ENCODE results near the gene LPCAT1.
"Not testable (repeated sequence)": the region's sequence is repeated elsewhere in the genome, so short reads cannot be mapped to it uniquely, and the experiment has no call there.

The LPCAT1 gene

GRCh38 chr5:1561402-1561929, 37.7 kb upstream of the LPCAT1 start:
- in situ Hi-C loops (cut with MboI; ENCODE audit: low sequenced_read_pairs) = no loop called here
- DNase-seq (ENCODE audit: low spot score in 2 of 2) = no peak
- Histone ChIP-seq H3K9me3 (no peaks in the 10 kb centered on the region), H3K4me3 (no peak overlapping the region), H3K27me3 (ENCODE audit: low read depth) (no peaks in the 10 kb centered on the region), H3K4me1 (no peaks in the 10 kb centered on the region), H3K36me3 (replicated peaks) (no peaks in the 10 kb centered on the region)

- H3K4me3 ChIP-seq; in situ Hi-C loops (cut with MboI; ENCODE audit: low sequenced_read_pairs); H3K27me3 ChIP-seq (ENCODE audit: low read depth); H3K4me1 ChIP-seq; H3K9me3 ChIP-seq; H3K36me3 ChIP-seq (replicated peaks); DNase-seq (ENCODE audit: low spot score in 2 of 2): not testable (repeated sequence)
These were observed 36.7 kb upstream of the LPCAT1 start for GRCh38 chr5:1560499-1560898.

GRCh38 chr5:1558944-1559343, 35.2 kb upstream of the LPCAT1 start:
- Histone ChIP-seq H3K4me3 (no peak overlapping the region), H3K36me3 (replicated peaks) (no peaks in the 10 kb centered on the region), H3K9me3 (no peaks in the 10 kb centered on the region), H3K27me3 (ENCODE audit: low read depth) (no peaks in the 10 kb centered on the region), H3K4me1 (no peaks in the 10 kb centered on the region)
- in situ Hi-C loops (cut with MboI; ENCODE audit: low sequenced_read_pairs) = no loop called here
- no peak for DNase-seq (ENCODE audit: low spot score in 2 of 2)

- in situ Hi-C loops (cut with MboI; ENCODE audit: low sequenced_read_pairs) = no loop called here
- H3K36me3 ChIP-seq (replicated peaks) = no peaks in the 10 kb centered on the region
- no peak for DNase-seq (ENCODE audit: low spot score in 2 of 2)
- no peak overlapping the region for H3K4me3 ChIP-seq
- H3K9me3 ChIP-seq = no peaks in the 10 kb centered on the region
- H3K4me1 ChIP-seq = no peaks in the 10 kb centered on the region
- H3K27me3 ChIP-seq (ENCODE audit: low read depth) = no peaks in the 10 kb centered on the region
These were observed 33.5 kb upstream of the LPCAT1 start for GRCh38 chr5:1557114-1557873.

GRCh38 chr5:1555808-1556731, 32.3 kb upstream of the LPCAT1 start:
- H3K4me1 ChIP-seq = no peaks in the 10 kb centered on the region
- in situ Hi-C loops (cut with MboI; ENCODE audit: low sequenced_read_pairs) = no loop called here
- no peaks in the 10 kb centered on the region for H3K27me3 ChIP-seq (ENCODE audit: low read depth)
- no peaks in the 10 kb centered on the region for H3K36me3 ChIP-seq (replicated peaks)
- H3K9me3 ChIP-seq = no peaks in the 10 kb centered on the region
- DNase-seq (ENCODE audit: low spot score in 2 of 2) = no peak
- H3K4me3 ChIP-seq = no peak overlapping the region

- DNase-seq (ENCODE audit: low spot score in 2 of 2) = no peak
- Histone ChIP-seq H3K4me1 (no peaks in the 10 kb centered on the region), H3K36me3 (replicated peaks) (no peaks in the 10 kb centered on the region), H3K4me3 (no peak overlapping the region), H3K27me3 (ENCODE audit: low read depth) (no peaks in the 10 kb centered on the region), H3K9me3 (no peaks in the 10 kb centered on the region)
- in situ Hi-C loops (cut with MboI; ENCODE audit: low sequenced_read_pairs) = no loop called here
These were observed 31.4 kb upstream of the LPCAT1 start for GRCh38 chr5:1555011-1555807.

- in situ Hi-C loops (cut with MboI; ENCODE audit: low sequenced_read_pairs) = no loop called here
- Histone ChIP-seq H3K27me3 (ENCODE audit: low read depth) (no peaks in the 10 kb centered on the region), H3K4me3 (no peak overlapping the region), H3K9me3 (no peaks in the 10 kb centered on the region), H3K4me1 (no peaks in the 10 kb centered on the region), H3K36me3 (replicated peaks) (no peaks in the 10 kb centered on the region)
- DNase-seq (ENCODE audit: low spot score in 2 of 2) = no peak
These were observed 30.7 kb upstream of the LPCAT1 start for GRCh38 chr5:1554410-1554967.

GRCh38 chr5:1553539-1554409, 30.0 kb upstream of the LPCAT1 start:
- Histone ChIP-seq H3K27me3 (ENCODE audit: low read depth) (no peaks in the 10 kb centered on the region), H3K4me1 (no peaks in the 10 kb centered on the region), H3K9me3 (no peaks in the 10 kb centered on the region), H3K4me3 (no peak overlapping the region), H3K36me3 (replicated peaks) (no peaks in the 10 kb centered on the region)
- in situ Hi-C loops (cut with MboI; ENCODE audit: low sequenced_read_pairs) = no loop called here
- no peak for DNase-seq (ENCODE audit: low spot score in 2 of 2)

- no peak overlapping the region for H3K4me3 ChIP-seq
- H3K9me3 ChIP-seq = no peaks in the 10 kb centered on the region
- DNase-seq (ENCODE audit: low spot score in 2 of 2) = no peak
- no peaks in the 10 kb centered on the region for H3K27me3 ChIP-seq (ENCODE audit: low read depth)
- H3K36me3 ChIP-seq (replicated peaks) = no peaks in the 10 kb centered on the region
- in situ Hi-C loops (cut with MboI; ENCODE audit: low sequenced_read_pairs) = no loop called here
- H3K4me1 ChIP-seq = no peaks in the 10 kb centered on the region
These were observed 28.9 kb upstream of the LPCAT1 start for GRCh38 chr5:1552521-1553255.

- Histone ChIP-seq H3K4me3 (no peak overlapping the region), H3K36me3 (replicated peaks) (no peaks in the 10 kb centered on the region), H3K27me3 (ENCODE audit: low read depth) (no peaks in the 10 kb centered on the region), H3K4me1 (no peaks in the 10 kb centered on the region), H3K9me3 (no peaks in the 10 kb centered on the region)
- in situ Hi-C loops (cut with MboI; ENCODE audit: low sequenced_read_pairs) = no loop called here
- DNase-seq (ENCODE audit: low spot score in 2 of 2) = no peak
These were observed 27.9 kb upstream of the LPCAT1 start for GRCh38 chr5:1551426-1552301.

GRCh38 chr5:1550287-1551076, 26.7 kb upstream of the LPCAT1 start:
- in situ Hi-C loops (cut with MboI; ENCODE audit: low sequenced_read_pairs) = no loop called here
- Histone ChIP-seq H3K4me3 (no peak overlapping the region), H3K36me3 (replicated peaks) (no peaks in the 10 kb centered on the region), H3K4me1 (no peaks in the 10 kb centered on the region), H3K9me3 (no peaks in the 10 kb centered on the region), H3K27me3 (ENCODE audit: low read depth) (no peaks in the 10 kb centered on the region)
- no peak for DNase-seq (ENCODE audit: low spot score in 2 of 2)

All from HAP-1 (cell line).